B cell (primary cell): ENCODE data around the gene CABP2. TPM values are rescaled to one million over a fixed set of nuclear protein-coding genes. Genes with fewer than 3 reads are reported as not detected.

Source experiments
- ATAC-seq: fragments of 200-7000 bp; cut with Tn5 transposase; one replicate; pipeline ENCODE4 v1.10.0; 2021; ENCODE audit warnings: low read depth, mild to moderate bottlenecking, moderate number of reproducible peaks, moderate library complexity
- CTCF ChIA-PET: fragments of 350-600 bp; sonication (Branson Sonifier 250); formaldehyde crosslinking; loops from one replicate; lab custom pipeline; 2021; ENCODE audit warnings: antibody characterized with exemption, inconsistent platforms; lab: Charles Lee
- POLR2A ChIA-PET: fragments of 350-600 bp; sonication (Branson Sonifier 250); formaldehyde crosslinking; loops from one replicate; lab custom pipeline; 2021; ENCODE audit warnings: antibody characterized with exemption; lab: Charles Lee
- DNase-seq: peaks from one replicate; pipeline ENCODE4 v3.0.0; 2013
- H2AFZ ChIP-seq: 2 replicates; pipeline ENCODE4 v1.6.1; 2012; ENCODE audit warnings: mild to moderate bottlenecking, low read depth, low read length; ENCODE audit not compliant: insufficient read depth, poor library complexity, severe bottlenecking
- H3K27ac ChIP-seq, 2 donors: 1 replicate in 1 of 2; 2 replicates in 1 of 2; pipeline ENCODE4 v1.5.1; 2012 to 2013; ENCODE audit warnings: low read length in 2 of 2, mild to moderate bottlenecking in 2 of 2, moderate library complexity in 1 of 2
- H3K27me3 ChIP-seq, 4 experiments: fragments of 200-600 bp in 1 of 4; sonication (generic) in 1 of 4; replicated peaks in 1 of 4; 1 replicate in 2 of 4; 2 replicates in 2 of 4; pipeline versions ENCODE4 v1.6.1 to v1.7.0; 2013 to 2016; ENCODE audit warnings: low read length in 3 of 4, mild to moderate bottlenecking in 2 of 4, mixed read lengths in 1 of 4, moderate library complexity in 1 of 4; ENCODE audit not compliant: insufficient read depth in 4 of 4, control insufficient read depth in 3 of 4; ENCODE audit errors: control extremely low read depth in 1 of 4
- H3K36me3 ChIP-seq, 2 experiments: replicated peaks in 1 of 2; 1 replicate in 1 of 2; 2 replicates in 1 of 2; pipeline versions ENCODE4 v1.6.1 to v1.7.1; 2013; ENCODE audit warnings: low read length in 1 of 2; ENCODE audit not compliant: insufficient read depth in 2 of 2, control insufficient read depth in 1 of 2; ENCODE audit errors: control extremely low read depth in 1 of 2, extremely low read depth in 1 of 2
- H3K4me1 ChIP-seq, 2 donors: fragments of 200-600 bp in 1 of 2; sonication (generic) in 1 of 2; 1 replicate in 1 of 2; 2 replicates in 1 of 2; pipeline versions ENCODE4 v1.5.1 to v1.6.1; 2013 to 2017; ENCODE audit warnings: low read length in 2 of 2; ENCODE audit not compliant: control insufficient read depth in 2 of 2, insufficient read depth in 2 of 2
- H3K4me2 ChIP-seq: replicated peaks from 2 replicates; pipeline ENCODE3; 2012; ENCODE audit warnings: mild to moderate bottlenecking, low read depth, low read length; ENCODE audit not compliant: poor library complexity, severe bottlenecking
- H3K4me3 ChIP-seq, 5 experiments: fragments of 200-600 bp in 1 of 5; sonication (generic) in 1 of 5; 1 replicate in 3 of 5; 2 replicates in 2 of 5; pipeline versions ENCODE4 v1.5.1 to v1.7.0; 2011 to 2016; ENCODE audit warnings: low read length in 4 of 5, mild to moderate bottlenecking in 4 of 5, low read depth in 2 of 5, control low read depth in 1 of 5, moderate library complexity in 1 of 5; ENCODE audit not compliant: insufficient read depth in 1 of 5; ENCODE audit errors: control extremely low read depth in 1 of 5, extremely low read depth in 1 of 5
- H3K79me2 ChIP-seq: fragments of 200-600 bp; sonication (generic); one replicate; pipeline ENCODE4 v1.6.0; 2016; ENCODE audit warnings: low read length; ENCODE audit not compliant: control insufficient read depth, insufficient read depth
- H3K9ac ChIP-seq: fragments of 200-600 bp; sonication (generic); 2 replicates; pipeline ENCODE4 v1.6.1; 2017; ENCODE audit warnings: mild to moderate bottlenecking, low read length, moderate library complexity
- H3K9me3 ChIP-seq, 3 donors: one replicate each; pipeline versions ENCODE4 v1.6.1 to v1.7.1; 2013; ENCODE audit warnings: low read length in 2 of 3; ENCODE audit not compliant: control insufficient read depth in 2 of 3, insufficient read depth in 1 of 3; ENCODE audit errors: control extremely low read depth in 1 of 3
- H4K20me1 ChIP-seq: 2 replicates; pipeline ENCODE4 v1.6.0; 2012; ENCODE audit warnings: mild to moderate bottlenecking, low read length; ENCODE audit not compliant: insufficient read depth, control insufficient read depth, poor library complexity, severe bottlenecking
- H3K27ac Mint-ChIP-seq: one replicate; pipeline ENCODE4 v1.8.0; 2021; ENCODE audit warnings: mixed read lengths
- H3K27me3 Mint-ChIP-seq: one replicate; pipeline ENCODE4 v1.8.0; 2021; ENCODE audit warnings: mixed read lengths
- H3K4me1 Mint-ChIP-seq: one replicate; pipeline ENCODE4 v1.8.0; 2021; ENCODE audit warnings: mixed read lengths
- H3K4me3 Mint-ChIP-seq: one replicate; pipeline ENCODE4 v1.8.0; 2021; ENCODE audit warnings: mixed read lengths
- H3K9me3 Mint-ChIP-seq: one replicate; pipeline ENCODE4 v1.8.0; 2022; ENCODE audit warnings: mixed read lengths; ENCODE audit not compliant: insufficient read depth
- CTCF ChIP-seq: fragments of 200-600 bp; IDR thresholded peaks from one replicate; pipeline ENCODE4 v1.8.0; 2022; ENCODE audit warnings: antibody characterized with exemption, mild to moderate bottlenecking
- EZH2 ChIP-seq: IDR thresholded peaks from 2 replicates; pipeline ENCODE4 v1.6.1; 2012; ENCODE audit warnings: borderline replicate concordance, low read depth, mild to moderate bottlenecking, moderate library complexity, low read length; ENCODE audit not compliant: insufficient read depth, poor library complexity, severe bottlenecking
- WGBS: methylation state at CpG from one replicate; pipeline ENCODE4 v1.1.5; 2013; ENCODE audit warnings: missing lambda C conversion rate; ENCODE audit not compliant: insufficient coverage; 5-methylcytosine and 5-hydroxymethylcytosine counted together
- intact Hi-C: fragments of 100-400 bp; cut with micrococcal nuclease; formaldehyde crosslinking; loops from one replicate; pipeline ENCODE4 v1.10.0; 2022
- polyA plus RNA-seq: library from polyadenylated mRNA; depleted of rRNA; stranded (reverse); fragments of >200 nt; gene quantifications from 2 replicates; pipeline ENCODE4 v1.2.3, GENCODE V29; 2012
- total RNA-seq, 2 donors: library from RNA; stranded (reverse); fragments of 120-200 nt in 1 of 2; gene quantifications; 1 replicate in 1 of 2; 2 replicates in 1 of 2; pipeline versions ENCODE4 v1.2.3 to v1.2.4, GENCODE V29; 2013 to 2022

Gene CABP2
- total and polyA plus RNA-seq, 2 donors (not counting 1 experiment from before 2014, with no cell fraction given) = not detected

- H3K4me2 ChIP-seq = peak overlapping the region; percentile 97
- peak overlapping the region; percentile 91 for H2AFZ ChIP-seq
- peaks cover 32% of the 10 kb centered on the region for H3K79me2 ChIP-seq
- intact Hi-C loops = loop anchor here (5.0 kb wide), 2 partner anchors 240 to 265 kb away; partner anchors contain the start of gene GRK2
- peaks cover 46% of the 10 kb centered on the region for H4K20me1 ChIP-seq
- H3K4me3 ChIP-seq = peak overlapping the region; percentile 57 to 88 (median 79)
- H3K9ac ChIP-seq = peak overlapping the region; percentile 89
- peak overlapping the region; percentile 84 to 98 for H3K27ac ChIP-seq
- Mint-ChIP-seq H3K4me1 (peaks cover 44% of the 10 kb centered on the region), H3K27ac (peak overlapping the region; percentile 95), H3K9me3 (no peaks in the 10 kb centered on the region), H3K4me3 (peak overlapping the region; percentile 92), H3K27me3 (peaks cover 6% of the 10 kb centered on the region)
- ChIA-PET POLR2A (interaction anchor here (0.6 to 1.6 kb wide), 8 partner anchors 21 to 267 kb away, joined by 3 to 10 read pairs (median 4); partner anchors contain the start of genes POLD4, PPP1CA and TBC1D10C), CTCF (interaction anchor here (0.8 to 1.5 kb wide), 7 partner anchors 38 to 153 kb away, joined by 3 to 7 read pairs (median 3); partner anchors contain the start of genes GSTP1, PPP1CA, PTPRCAP and RAD9A)
- peaks cover 0 to 16% (median 4%) of the 10 kb centered on the region in 4 experiments for H3K27me3 ChIP-seq
- 37% methylated on average over 33 of the region's 33 CpGs for WGBS
- H3K4me1 ChIP-seq = peaks cover 40 to 50% of the 10 kb centered on the region in 2 donors
- DNase-seq = no peak
- ATAC-seq = no peak
- peaks cover 0 to 18% of the 10 kb centered on the region in 2 experiments for H3K36me3 ChIP-seq
- no peak for TF ChIP-seq EZH2
- TF ChIP-seq CTCF = no peak
- no peaks in the 10 kb centered on the region for H3K9me3 ChIP-seq
These were observed 15.9 kb downstream of the CABP2 start for GRCh38 chr11:67507242-67507863.
